H9 (cell line): ENCODE data around the gene BEST1. TPM values are rescaled to one million over a fixed set of nuclear protein-coding genes. Genes with fewer than 3 reads are reported as not detected.

ENCODE experiments used
- DNase-seq: peaks from one replicate; pipeline ENCODE4 v3.0.0-alpha.2; 2017
- H2AFZ ChIP-seq: one replicate; pipeline ENCODE4 v1.6.1; 2013; ENCODE audit warnings: mild to moderate bottlenecking, low read length, control low read depth, moderate library complexity
- H2AK5ac ChIP-seq: 2 replicates; pipeline ENCODE4 v1.6.1; 2013; ENCODE audit warnings: low read length, control low read depth, mixed read lengths; ENCODE audit not compliant: insufficient read length
- H2BK120ac ChIP-seq: one replicate; pipeline ENCODE4 v1.6.1; 2013; ENCODE audit warnings: low read depth, mild to moderate bottlenecking, low read length, control low read depth, inconsistent platforms; ENCODE audit not compliant: poor library complexity, severe bottlenecking
- H2BK12ac ChIP-seq: 2 replicates; pipeline ENCODE4 v1.6.1; 2013; ENCODE audit warnings: low read length, control low read depth, mixed read lengths, low read depth; ENCODE audit not compliant: insufficient read length
- H2BK15ac ChIP-seq: 2 replicates; pipeline ENCODE4 v1.6.1; 2013; ENCODE audit warnings: low read depth, low read length, control low read depth
- H2BK20ac ChIP-seq: one replicate; pipeline ENCODE4 v1.6.1; 2013; ENCODE audit warnings: low read depth, mild to moderate bottlenecking, low read length, control low read depth, inconsistent platforms; ENCODE audit not compliant: poor library complexity, severe bottlenecking
- H2BK5ac ChIP-seq: 2 replicates; pipeline ENCODE4 v1.6.1; 2013; ENCODE audit warnings: low read length, control low read depth, mixed read lengths; ENCODE audit not compliant: insufficient read length
- H3K14ac ChIP-seq: 2 replicates; pipeline ENCODE4 v1.6.1; 2013; ENCODE audit warnings: low read length, control low read depth; ENCODE audit not compliant: insufficient read depth
- H3K18ac ChIP-seq: 2 replicates; pipeline ENCODE4 v1.6.1; 2013; ENCODE audit warnings: low read depth, mild to moderate bottlenecking, mixed read lengths, low read length, control low read depth; ENCODE audit not compliant: insufficient read length
- H3K23ac ChIP-seq: 2 replicates; pipeline ENCODE4 v1.6.1; 2013; ENCODE audit warnings: low read length, control low read depth, mixed read lengths, low read depth; ENCODE audit not compliant: insufficient read length
- H3K23me2 ChIP-seq: 2 replicates; pipeline ENCODE4 v1.6.1; 2013; ENCODE audit warnings: low read depth, mild to moderate bottlenecking, mixed read lengths, low read length, control low read depth; ENCODE audit not compliant: insufficient read length, poor library complexity, severe bottlenecking
- H3K27ac ChIP-seq: 2 replicates; pipeline ENCODE4 v1.5.1; 2013; ENCODE audit warnings: low read length, control low read depth, mixed read lengths, low read depth; ENCODE audit not compliant: insufficient read length
- H3K27me3 ChIP-seq: 2 replicates; pipeline ENCODE4 v1.6.1; 2013; ENCODE audit warnings: low read length, control low read depth, inconsistent platforms; ENCODE audit not compliant: insufficient read depth
- H3K4ac ChIP-seq: 2 replicates; pipeline ENCODE4 v1.6.1; 2013; ENCODE audit warnings: low read depth, mild to moderate bottlenecking, control low read depth, inconsistent platforms, low read length, moderate library complexity
- H3K4me1 ChIP-seq: 2 replicates; pipeline ENCODE4 v1.6.1; 2013; ENCODE audit warnings: low read length, control low read depth, inconsistent platforms; ENCODE audit not compliant: insufficient read depth
- H3K4me2 ChIP-seq: 2 replicates; pipeline ENCODE4 v1.6.1; 2013; ENCODE audit warnings: low read length, control low read depth, mixed read lengths; ENCODE audit not compliant: insufficient read length, insufficient read depth
- H3K56ac ChIP-seq: 2 replicates; pipeline ENCODE4 v1.6.1; 2013; ENCODE audit warnings: low read depth, mild to moderate bottlenecking, mixed read lengths, low read length, control low read depth; ENCODE audit not compliant: insufficient read length
- H3K79me1 ChIP-seq: 2 replicates; pipeline ENCODE4 v1.6.1; 2013; ENCODE audit warnings: low read depth, mild to moderate bottlenecking, moderate library complexity, low read length, control low read depth, inconsistent platforms; ENCODE audit not compliant: insufficient read depth, poor library complexity, severe bottlenecking
- H3K79me2 ChIP-seq: 2 replicates; pipeline ENCODE4 v1.6.1; 2013; ENCODE audit warnings: low read length, control low read depth, inconsistent platforms; ENCODE audit not compliant: insufficient read depth
- H3K9ac ChIP-seq: 2 replicates; pipeline ENCODE4 v1.6.1; 2013; ENCODE audit warnings: low read length, control low read depth, mixed read lengths; ENCODE audit not compliant: insufficient read length; ENCODE audit errors: extremely low read depth
- H3K9me3 ChIP-seq: one replicate; pipeline ENCODE4 v1.6.1; 2013; ENCODE audit warnings: low read depth, low read length, inconsistent platforms; ENCODE audit not compliant: control insufficient read depth
- H3T11ph ChIP-seq: one replicate; pipeline ENCODE4 v1.6.1; 2013; ENCODE audit warnings: mild to moderate bottlenecking, low read length, control low read depth, inconsistent platforms
- H4K20me1 ChIP-seq: one replicate; pipeline ENCODE4 v1.6.1; 2013; ENCODE audit not compliant: control insufficient read depth, insufficient read length, insufficient read depth
- H4K5ac ChIP-seq: 2 replicates; pipeline ENCODE4 v1.6.1; 2013; ENCODE audit warnings: low read depth, mild to moderate bottlenecking, mixed read lengths, low read length, control low read depth; ENCODE audit not compliant: insufficient read length
- H4K8ac ChIP-seq: replicated peaks from 2 replicates; pipeline ENCODE4 v1.6.1; 2013; ENCODE audit warnings: low read length, control low read depth, mixed read lengths, low read depth; ENCODE audit not compliant: insufficient read length
- H4K91ac ChIP-seq: 2 replicates; pipeline ENCODE4 v1.6.1; 2013; ENCODE audit warnings: low read depth, mild to moderate bottlenecking, moderate library complexity, mixed read lengths, low read length, control low read depth; ENCODE audit not compliant: insufficient read length
- H3K27ac Mint-ChIP-seq, 3 experiments: 2 replicates in 2 of 3; 3 replicates in 1 of 3; pipeline ENCODE4 v1.8.0; 2020 to 2021; ENCODE audit warnings: mixed read lengths in 3 of 3, mild to moderate bottlenecking in 1 of 3, moderate library complexity in 1 of 3
- H3K27me3 Mint-ChIP-seq: 2 replicates; pipeline ENCODE4 v1.8.0; 2021; ENCODE audit warnings: low read depth, mild to moderate bottlenecking, moderate library complexity, mixed read lengths
- H3K36me3 Mint-ChIP-seq, 3 experiments: 2 replicates in 2 of 3; 3 replicates in 1 of 3; pipeline ENCODE4 v1.8.0; 2020 to 2021; ENCODE audit warnings: low read depth in 3 of 3, mixed read lengths in 3 of 3; ENCODE audit not compliant: insufficient read depth in 1 of 3
- H3K4me1 Mint-ChIP-seq, 2 experiments: 2 replicates each; pipeline ENCODE4 v1.8.0; 2020; ENCODE audit warnings: mixed read lengths in 2 of 2
- H3K4me3 Mint-ChIP-seq, 2 experiments: 2 replicates in 1 of 2; 3 replicates in 1 of 2; pipeline ENCODE4 v1.8.0; 2020 to 2021; ENCODE audit warnings: mild to moderate bottlenecking in 2 of 2, mixed read lengths in 2 of 2, moderate library complexity in 1 of 2
- H3K9me3 Mint-ChIP-seq, 2 experiments: 2 replicates in 1 of 2; 3 replicates in 1 of 2; pipeline ENCODE4 v1.8.0; 2020; ENCODE audit warnings: mild to moderate bottlenecking in 2 of 2, mixed read lengths in 2 of 2, moderate library complexity in 1 of 2
- CTCF ChIP-seq: fragments of 200-600 bp; sonication (generic); conservative IDR thresholded peaks from 3 replicates; pipeline ENCODE4 v1.8.0; 2021; ENCODE audit warnings: antibody characterized with exemption, mild to moderate bottlenecking
- WGBS: extraction: QIAGEN DNeasy Blood & Tissue Kit; methylation state at CpG from one replicate; pipeline ENCODE4 v1.1.7; 2013; ENCODE audit warnings: missing lambda C conversion rate, low lambda C conversion rate, mixed read lengths; ENCODE audit not compliant: insufficient read length; ENCODE audit errors: extremely low coverage; 5-methylcytosine and 5-hydroxymethylcytosine counted together
- total RNA-seq: library from RNA; stranded (reverse); gene quantifications from 2 replicates; pipeline ENCODE4 v1.2.1, GENCODE V29; 2021

Gene BEST1
- total RNA-seq, 1 experiment from 2014 or later, result 0.24 TPM

GRCh38 chr11:61961570-61962212 lies 11.5 kb downstream of the BEST1 start:
- no peak overlapping the region for H4K91ac ChIP-seq
- TF ChIP-seq CTCF, result no peak
- no peak overlapping the region for H3K23ac ChIP-seq
- H2BK15ac ChIP-seq, result no peak overlapping the region
- no peak overlapping the region for H3T11ph ChIP-seq
- no peak overlapping the region for H3K27ac ChIP-seq
- H3K9me3 ChIP-seq, result no peaks in the 10 kb centered on the region
- H3K27me3 ChIP-seq, result no peaks in the 10 kb centered on the region
- no peak overlapping the region for H3K4me2 ChIP-seq
- no peak overlapping the region for H3K18ac ChIP-seq
- peaks cover 4% of the 10 kb centered on the region for H3K79me1 ChIP-seq
- H3K9ac ChIP-seq, result no peak overlapping the region
- peaks cover 11% of the 10 kb centered on the region for H3K79me2 ChIP-seq
- H3K36me3 Mint-ChIP-seq, result peaks cover 29 to 41% (median 33%) of the 10 kb centered on the region in 3 experiments
- no peak for DNase-seq
- no peak overlapping the region for H2AK5ac ChIP-seq
- no peaks in the 10 kb centered on the region for H3K4me1 ChIP-seq
- H3K4me3 Mint-ChIP-seq, result 0 out of 5 replicates have a peak overlapping the region, but pooled peaks of 1 of the 2 experiments have one; percentile 5
- no peak overlapping the region for H2BK12ac ChIP-seq
- no peak overlapping the region for H4K8ac ChIP-seq
- no peak overlapping the region for H2BK20ac ChIP-seq
- no peaks in the 10 kb centered on the region; a peak in 1 of 5 replicates for H3K9me3 Mint-ChIP-seq
- H3K14ac ChIP-seq, result no peak overlapping the region
- H3K27ac Mint-ChIP-seq, result peak overlapping the region; percentile 1 to 45 (median 44); a peak in 3 of 7 replicates
- H3K23me2 ChIP-seq, result peaks cover 6% of the 10 kb centered on the region
- H3K27me3 Mint-ChIP-seq, result peaks cover 2% of the 10 kb centered on the region
- H2BK120ac ChIP-seq, result no peak overlapping the region
- H3K4ac ChIP-seq, result no peak overlapping the region
- WGBS, result no CpG with 5 or more reads among the region's 8 CpGs
- no peak overlapping the region for H4K5ac ChIP-seq
- no peak overlapping the region for H3K56ac ChIP-seq
- no peak overlapping the region for H2BK5ac ChIP-seq
- no peak overlapping the region for H2AFZ ChIP-seq
- H3K4me1 Mint-ChIP-seq, result peaks cover 6 to 9% of the 10 kb centered on the region in 2 experiments
- H4K20me1 ChIP-seq, result no peaks in the 10 kb centered on the region
